HUDEP-2 (cell line): ENCODE measurements around the gene HNF4A.
A peak's percentile ranks its signal among the peaks of the same experiment; 100 is the strongest.
"Not testable (repeated sequence)": the region's sequence is repeated elsewhere in the genome, so short reads cannot be mapped to it uniquely, and the experiment has no call there.

Experiments
- DNase-seq, 76 experiments: peaks; one replicate each; lab custom pipeline; 2025; ENCODE audit not compliant: unreplicated experiment in 76 of 76; lab: John Stamatoyannopoulos, UW

Gene HNF4A

DNA sequence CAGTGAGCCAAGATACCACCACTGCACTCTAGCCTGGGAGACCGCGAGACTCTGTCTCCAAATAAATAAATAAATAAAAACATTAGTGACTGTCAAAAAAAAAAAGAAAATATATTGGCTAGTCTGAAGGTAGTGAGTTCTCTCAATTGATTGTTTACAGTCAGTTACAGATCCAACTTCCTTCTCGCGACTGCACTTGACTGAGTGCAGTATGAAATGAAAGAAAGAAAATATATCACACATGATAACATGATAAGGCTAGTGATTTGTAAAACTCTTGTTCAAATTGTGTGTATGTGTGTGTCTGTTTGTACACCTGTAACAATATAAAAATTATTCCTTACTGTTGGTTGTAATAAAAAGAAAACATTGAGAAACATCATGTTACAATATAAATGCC lies 10.8 kb upstream of the HNF4A start:
- no peak for DNase-seq

- DNase-seq = no peak
These were observed 10.4 kb upstream of the HNF4A start for GRCh38 chr20:44345147-44345546.

DNA sequence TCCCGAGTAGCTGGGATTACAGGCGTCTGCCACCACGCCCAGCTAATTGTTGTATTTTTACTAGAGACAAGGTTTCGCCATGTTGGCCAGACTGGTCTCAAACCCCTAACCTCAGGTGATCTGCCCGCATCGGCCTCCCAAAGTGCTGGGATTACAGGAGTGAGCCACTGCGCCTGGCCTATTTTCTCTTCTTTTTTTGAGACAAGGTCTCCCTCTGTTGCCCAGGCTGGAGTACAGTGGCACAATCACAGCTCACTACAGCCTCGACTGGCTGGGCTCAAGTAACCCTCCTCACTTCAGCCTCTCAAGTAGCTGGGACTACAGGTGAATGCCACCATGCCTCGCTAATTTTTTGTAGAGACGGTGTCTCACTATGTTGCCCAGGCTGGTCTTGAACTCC lies 9.6 kb upstream of the HNF4A start:
- not testable (repeated sequence) for DNase-seq

- no peak for DNase-seq
These were observed 7.3 kb upstream of the HNF4A start for GRCh38 chr20:44348168-44348659.

DNA sequence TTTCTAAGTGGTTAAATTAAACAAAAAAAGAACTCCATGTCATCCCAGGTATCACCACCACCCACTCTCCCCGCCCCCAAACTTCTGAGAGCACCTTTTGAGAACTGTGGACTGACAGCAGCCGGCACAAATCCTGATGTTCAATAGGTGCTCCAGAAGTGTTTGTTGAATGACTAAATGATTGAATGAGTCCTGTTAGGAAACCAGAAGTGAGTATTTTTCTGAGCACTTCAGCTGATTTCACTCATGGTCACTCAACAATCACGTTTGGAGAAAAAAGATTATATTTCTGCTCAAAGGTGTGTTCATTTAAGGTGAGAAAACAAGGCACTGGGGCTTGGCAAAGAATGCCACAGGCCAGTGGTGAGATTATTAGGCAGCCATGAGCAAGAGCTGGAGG lies 6.2 kb upstream of the HNF4A start:
- DNase-seq = no peak

DNA sequence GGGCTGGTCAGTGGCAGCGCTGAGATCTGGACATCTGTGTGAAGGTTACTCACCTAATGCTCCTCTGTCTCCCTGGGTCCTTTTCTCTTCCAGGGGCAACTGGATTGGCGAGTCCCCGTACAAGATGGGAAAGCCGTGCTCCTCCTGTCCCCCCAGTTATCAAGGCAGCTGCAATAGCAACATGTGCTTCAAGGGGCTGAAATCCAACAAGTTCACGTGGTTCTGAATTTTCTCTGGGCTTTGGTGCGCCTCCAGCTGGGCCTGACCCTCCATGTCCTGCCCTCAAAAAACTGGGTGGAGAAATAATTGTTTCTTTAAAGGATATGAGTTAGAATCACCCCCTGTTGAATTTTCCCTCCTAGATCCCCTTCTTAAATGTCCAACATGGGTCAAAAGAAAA lies 4.9 kb upstream of the HNF4A start:
- DNase-seq = no peak

GRCh38 chr20:44354979-44355497 lies 461 bp upstream of the HNF4A start:
- no peak for DNase-seq

DNA sequence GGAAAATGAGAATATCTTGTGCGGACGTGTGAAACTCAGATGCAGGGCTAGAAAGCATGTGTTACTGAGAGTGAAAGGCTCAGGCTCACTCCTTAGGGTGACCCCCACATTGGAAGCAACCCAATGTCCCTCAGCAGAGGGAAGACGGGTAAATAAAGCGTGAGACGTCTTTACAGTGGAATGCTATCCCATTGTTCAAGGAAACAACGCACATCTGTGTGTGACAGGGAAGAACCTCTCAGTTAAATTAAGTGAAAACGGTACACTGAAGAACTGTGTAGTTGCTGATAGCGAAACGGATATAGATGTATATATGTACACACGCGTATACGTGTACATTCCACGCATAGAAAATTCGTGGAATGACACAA lies 839 bp downstream of the HNF4A start:
- DNase-seq = no peak

DNA sequence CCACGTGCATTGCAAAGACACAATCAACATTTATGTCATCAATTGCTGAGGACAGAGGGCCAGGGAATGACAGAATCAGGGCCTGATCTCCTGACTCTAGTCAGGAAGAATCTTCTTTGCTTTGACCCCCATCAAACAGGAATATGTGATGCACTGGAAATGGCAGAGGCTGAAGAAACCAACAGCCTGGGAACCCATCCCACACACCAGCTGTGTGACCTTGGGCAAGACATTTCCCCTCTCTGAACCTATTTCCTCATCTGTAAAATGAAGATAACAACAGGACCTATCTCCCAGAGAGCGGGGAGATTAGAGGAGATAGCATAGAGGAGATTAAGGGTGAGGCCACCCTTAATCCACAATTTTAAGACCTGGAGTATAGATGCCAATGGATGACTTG lies 1.5 kb downstream of the HNF4A start:
- no peak for DNase-seq

DNA sequence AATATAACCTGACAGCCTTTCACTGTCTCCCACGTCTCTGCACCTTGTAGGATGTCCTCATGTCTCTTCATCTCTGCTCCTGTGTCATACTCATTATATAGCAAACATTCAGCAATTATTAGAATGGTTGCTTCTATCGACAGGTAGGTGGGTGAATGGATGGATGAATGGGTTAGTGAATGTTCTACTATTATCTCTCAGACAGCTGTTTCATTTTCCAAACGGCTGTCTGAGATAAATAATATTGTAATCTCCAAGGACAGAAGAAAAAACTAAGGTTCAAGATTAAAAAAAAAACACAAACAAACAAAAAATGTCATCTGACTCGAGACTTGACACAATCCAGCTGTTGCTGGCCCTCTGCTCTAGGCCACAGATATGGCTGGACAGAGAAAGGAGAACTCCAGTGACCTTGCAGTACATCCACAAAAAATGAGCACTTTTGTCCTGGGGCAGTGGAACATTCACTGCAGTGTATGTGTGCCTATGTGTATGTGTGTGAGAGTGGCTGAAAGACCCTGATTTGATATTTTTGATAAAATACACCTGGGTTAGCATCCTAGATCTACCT lies 2.1 kb downstream of the HNF4A start:
- DNase-seq = no peak

DNA sequence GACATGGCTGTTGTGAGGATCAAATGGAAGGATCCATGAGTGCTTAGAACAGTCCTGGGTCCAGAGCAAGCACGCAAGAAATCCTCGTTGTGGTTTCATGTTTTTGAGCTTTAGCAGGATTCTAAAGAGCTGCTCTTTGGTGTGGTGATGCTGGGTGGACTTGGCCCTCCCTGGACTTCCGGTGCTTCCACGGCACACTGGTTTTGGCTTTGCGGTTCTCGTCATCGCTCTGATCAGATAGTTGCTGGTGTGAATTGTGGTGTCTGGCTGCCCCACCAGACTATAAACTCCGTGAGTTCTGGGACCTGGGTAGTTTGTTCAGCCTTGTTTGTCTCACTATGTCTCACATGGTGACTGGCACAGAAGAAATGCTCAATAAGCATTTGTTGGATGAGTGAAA lies 3.3 kb downstream of the HNF4A start:
- DNase-seq = no peak

- DNase-seq = no peak
These were observed 4.7 kb downstream of the HNF4A start for GRCh38 chr20:44360221-44360620.

DNA sequence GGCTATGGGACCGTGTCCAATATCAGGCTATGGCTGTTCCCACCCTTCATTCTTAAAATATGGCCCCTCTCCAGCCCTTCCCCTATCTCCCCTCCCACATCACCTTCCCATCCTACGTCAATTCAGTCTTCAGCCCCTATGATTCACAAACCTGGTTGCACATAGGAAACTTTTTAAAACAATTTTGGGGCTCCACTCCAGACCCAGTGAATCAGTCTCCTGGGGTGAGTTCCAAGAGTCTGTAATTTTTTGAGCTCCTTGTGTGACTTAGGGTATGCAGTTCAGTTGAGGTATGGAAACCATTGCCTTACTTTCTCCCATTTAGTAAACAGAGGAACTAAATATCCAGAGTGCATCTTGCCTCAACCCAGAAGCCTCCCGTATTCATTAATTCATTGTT lies 5.5 kb downstream of the HNF4A start:
- no peak for DNase-seq

GRCh38 chr20:44362466-44362940 lies 7.0 kb downstream of the HNF4A start:
- no peak for DNase-seq

GRCh38 chr20:44364068-44364467 lies 8.6 kb downstream of the HNF4A start:
- no peak for DNase-seq

DNA sequence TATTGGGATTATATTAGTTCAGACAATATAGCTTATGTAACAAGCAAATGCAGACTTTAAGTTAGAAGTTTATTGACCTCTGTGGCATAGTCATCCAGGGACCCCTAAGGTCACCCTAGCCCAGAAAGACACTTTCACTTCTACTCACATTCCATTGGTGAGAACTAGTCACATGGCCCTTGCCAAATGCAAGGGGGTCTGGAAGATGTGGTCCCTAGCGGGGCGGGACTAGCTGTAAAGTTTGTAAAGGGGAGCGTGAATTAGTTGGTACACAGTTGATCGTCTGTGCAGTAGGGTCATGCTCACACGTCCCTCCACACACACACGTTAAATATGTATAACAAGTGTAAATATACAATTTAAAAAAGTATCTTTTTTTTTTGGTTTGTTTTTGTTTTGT lies 9.3 kb downstream of the HNF4A start:
- DNase-seq = no peak

GRCh38 chr20:44367746-44368145 lies 12.2 kb downstream of the HNF4A start:
- peak in 1 of 76 experiments; percentile 5 for DNase-seq

DNA sequence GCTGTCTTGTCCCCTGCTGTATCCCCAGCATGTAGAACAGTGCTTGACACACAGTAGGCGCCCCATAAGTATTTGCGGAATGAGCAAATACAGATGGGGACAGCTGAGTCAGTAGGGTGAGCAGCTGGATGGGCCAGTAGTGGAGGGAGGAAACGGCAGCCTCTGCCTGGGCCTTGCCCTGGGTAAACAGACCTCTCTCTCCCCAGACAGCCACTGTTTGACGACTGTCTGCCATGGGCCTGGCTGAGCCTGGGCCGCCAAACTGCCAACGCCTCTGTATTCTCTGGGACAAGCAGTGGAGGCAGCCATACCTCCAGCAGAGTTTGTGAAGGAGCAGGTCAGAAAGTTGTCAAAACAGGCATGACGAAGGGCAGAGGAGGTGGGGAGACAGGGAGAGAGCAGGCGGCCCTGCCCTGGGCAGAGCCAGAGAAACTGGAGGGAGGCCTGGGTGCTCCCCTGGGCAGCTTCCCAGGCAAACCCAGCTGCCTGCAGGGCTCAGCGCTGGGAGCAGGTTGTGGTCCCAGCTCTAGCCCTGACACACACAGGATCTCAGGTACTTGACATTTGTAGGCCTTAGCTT lies 15.2 kb downstream of the HNF4A start:
- no peak for DNase-seq

- DNase-seq = no peak
These were observed 27.1 kb downstream of the HNF4A start for GRCh38 chr20:44382641-44383040.

- DNase-seq = peak in 62 of 76 experiments; percentile 16 to 82 (median 58)
These were observed 29.0 kb downstream of the HNF4A start for GRCh38 chr20:44384423-44385027.

- peak in 65 of 76 experiments; percentile 13 to 80 (median 54) for DNase-seq
These were observed 33.0 kb downstream of the HNF4A start for GRCh38 chr20:44388466-44389023.

GRCh38 chr20:44389871-44390270 lies 34.4 kb downstream of the HNF4A start:
- no peak for DNase-seq
